ENCODE results near the gene ELFN2. TPM values are rescaled to one million over a fixed set of nuclear protein-coding genes. Genes with fewer than 3 reads are reported as not detected.
"Not testable (repeated sequence)": the region's sequence is repeated elsewhere in the genome, so short reads cannot be mapped to it uniquely, and the experiment has no call there.

The ELFN2 gene
- total and polyA plus RNA-seq, 8 donors: 0.70 to 4.9 (median 1.5) TPM

- no peak for ATAC-seq
- no peaks in the 10 kb centered on the region for H3K36me3 ChIP-seq
- peaks cover 0 to 7% of the 10 kb centered on the region in 2 donors for H3K4me1 ChIP-seq
- DNase-seq: peak in 1 of 4 donors; percentile 32
- H3K27me3 ChIP-seq: peaks cover 41 to 97% of the 10 kb centered on the region in 2 donors
- no peak overlapping the region for H3K4me3 ChIP-seq
- no peak overlapping the region for H3K27ac ChIP-seq
- H3K9me3 ChIP-seq: no peaks in the 10 kb centered on the region
- no peak for TF ChIP-seq CTCF (IDR thresholded peaks at IDR 0.05)
- intact Hi-C loops (cut with DNase I): no loop called here
Measured at GRCh38 chr22:37329238-37330140, 97.8 kb downstream of the ELFN2 start.

- peaks cover 41 to 97% of the 10 kb centered on the region in 2 donors for H3K27me3 ChIP-seq
Measured at GRCh38 chr22:37328538-37329237, 98.6 kb downstream of the ELFN2 start.

GRCh38 chr22:37328017-37328416 lies 99.3 kb downstream of the ELFN2 start:
- Histone ChIP-seq H3K27me3 (peaks cover 37 to 97% of the 10 kb centered on the region in 2 donors), H3K4me1 (peaks cover 0 to 9% of the 10 kb centered on the region in 2 donors), H3K9me3 (no peaks in the 10 kb centered on the region), H3K36me3 (no peaks in the 10 kb centered on the region), H3K27ac (no peak overlapping the region), H3K4me3 (no peak overlapping the region)
- no peak for TF ChIP-seq CTCF (IDR thresholded peaks at IDR 0.05)
- intact Hi-C loops (cut with DNase I): no loop called here
- DNase-seq: no peak
- no peak for ATAC-seq

More at GRCh38 chr22:37328538-37329237, 98.6 kb downstream of the ELFN2 start:
- H3K4me1 ChIP-seq; H3K36me3 ChIP-seq; H3K4me3 ChIP-seq; ATAC-seq; DNase-seq; H3K9me3 ChIP-seq; H3K27ac ChIP-seq; intact Hi-C loops (cut with DNase I): not testable (repeated sequence)

- ATAC-seq (peak; percentile 87), DNase-seq (peak in 2 of 4 donors; percentile 62 to 79)
- Histone ChIP-seq H3K4me1 (peaks cover 0 to 9% of the 10 kb centered on the region in 2 donors), H3K27me3 (peaks cover 28 to 88% of the 10 kb centered on the region in 2 donors), H3K9me3 (no peaks in the 10 kb centered on the region), H3K36me3 (no peaks in the 10 kb centered on the region), H3K27ac (no peak overlapping the region), H3K4me3 (no peak overlapping the region)
- intact Hi-C loops (cut with DNase I): no loop called here
- TF ChIP-seq CTCF (IDR thresholded peaks at IDR 0.05): no peak
Measured at GRCh38 chr22:37326726-37327125, 100.6 kb downstream of the ELFN2 start.

GRCh38 chr22:37325039-37325395 lies 102.3 kb downstream of the ELFN2 start:
- H3K9me3 ChIP-seq: no peaks in the 10 kb centered on the region
- no peak overlapping the region for H3K4me3 ChIP-seq
- no peaks in the 10 kb centered on the region for H3K36me3 ChIP-seq
- intact Hi-C loops (cut with DNase I): no loop called here
- peaks cover 28 to 71% of the 10 kb centered on the region in 2 donors for H3K27me3 ChIP-seq
- DNase-seq (peak in 1 of 4 donors; percentile 46), ATAC-seq (no peak)
- peaks cover 0 to 9% of the 10 kb centered on the region in 2 donors for H3K4me1 ChIP-seq
- no peak overlapping the region for H3K27ac ChIP-seq
- no peak for TF ChIP-seq CTCF (IDR thresholded peaks at IDR 0.05)

Measured in left lung (tissue), 10 donors.